Ammon's horn (tissue), 1 donor: ENCODE results near the gene ENTHD1.
"Not testable (repeated sequence)": the region's sequence is repeated elsewhere in the genome, so short reads cannot be mapped to it uniquely, and the experiment has no call there.

ENCODE experiments used
- DNase-seq: peaks from one replicate; pipeline ENCODE4 v3.0.0-alpha.2; 2016; ENCODE audit warnings: low spot score

The ENTHD1 gene

GRCh38 chr22:39897841-39898240, 4.3 kb upstream of the ENTHD1 start:
- DNase-seq: no peak

- DNase-seq: no peak
Measured at GRCh38 chr22:39896313-39896996, 2.9 kb upstream of the ENTHD1 start.

- no peak for DNase-seq
Measured at GRCh38 chr22:39895682-39896081, 2.1 kb upstream of the ENTHD1 start.

GRCh38 chr22:39894554-39895092, 1.1 kb upstream of the ENTHD1 start:
- no peak for DNase-seq

- not testable (repeated sequence) for DNase-seq
Measured at GRCh38 chr22:39889924-39890323, 3.6 kb downstream of the ENTHD1 start.

- no peak for DNase-seq
Measured at GRCh38 chr22:39883057-39883456, 10.5 kb downstream of the ENTHD1 start.

- no peak for DNase-seq
Measured at GRCh38 chr22:39880722-39881121, 12.8 kb downstream of the ENTHD1 start.

GRCh38 chr22:39877079-39877845, 16.3 kb downstream of the ENTHD1 start:
- DNase-seq: no peak

GRCh38 chr22:39875176-39875885, 18.2 kb downstream of the ENTHD1 start:
- not testable (repeated sequence) for DNase-seq

GRCh38 chr22:39873965-39874364, 19.6 kb downstream of the ENTHD1 start:
- no peak for DNase-seq

- DNase-seq: no peak
Measured at GRCh38 chr22:39872548-39872947, 21.0 kb downstream of the ENTHD1 start.

- no peak for DNase-seq
Measured at GRCh38 chr22:39871008-39871798, 22.4 kb downstream of the ENTHD1 start.

GRCh38 chr22:39869797-39870196, 23.8 kb downstream of the ENTHD1 start:
- DNase-seq: not testable (repeated sequence)

- DNase-seq: no peak
Measured at GRCh38 chr22:39868741-39869140, 24.8 kb downstream of the ENTHD1 start.

GRCh38 chr22:39859903-39860588, 33.5 kb downstream of the ENTHD1 start:
- no peak for DNase-seq

- no peak for DNase-seq
Measured at GRCh38 chr22:39856588-39856987, 37.0 kb downstream of the ENTHD1 start.

GRCh38 chr22:39852799-39853198, 40.8 kb downstream of the ENTHD1 start:
- DNase-seq: no peak

- DNase-seq: no peak
Measured at GRCh38 chr22:39851606-39852315, 41.8 kb downstream of the ENTHD1 start.

- no peak for DNase-seq
Measured at GRCh38 chr22:39847477-39847876, 46.1 kb downstream of the ENTHD1 start.

- not testable (repeated sequence) for DNase-seq
Measured at GRCh38 chr22:39846539-39846938, 47.0 kb downstream of the ENTHD1 start.
